Mucosa of descending colon (tissue), 3 donors: ENCODE measurements around the gene C1QL1. TPM values are rescaled to one million over a fixed set of nuclear protein-coding genes. Genes with fewer than 3 reads are reported as not detected.

Experiments
- ATAC-seq: fragments of 200-7000 bp; cut with Tn5 transposase; one replicate; pipeline ENCODE4 v1.9.1; 2020; ENCODE audit warnings: mild to moderate bottlenecking, moderate library complexity
- DNase-seq, 3 donors: peaks; one replicate each; pipeline ENCODE4 v3.0.0-alpha.2; 2020
- H3K36me3 ChIP-seq: fragments of 200-600 bp; one replicate; pipeline ENCODE4 v1.8.0; 2021; ENCODE audit warnings: low read depth, mild to moderate bottlenecking
- H3K4me1 ChIP-seq: fragments of 200-600 bp; one replicate; pipeline ENCODE4 v1.8.0; 2021; ENCODE audit warnings: low read depth, mild to moderate bottlenecking
- H3K4me3 ChIP-seq: fragments of 200-600 bp; one replicate; pipeline ENCODE4 v1.8.0; 2021; ENCODE audit warnings: mild to moderate bottlenecking
- H3K9me3 ChIP-seq: fragments of 200-600 bp; one replicate; pipeline ENCODE4 v1.8.0; 2021; ENCODE audit warnings: mild to moderate bottlenecking
- intact Hi-C, 2 donors: fragments of 100-400 bp; cut with DNase I in 1 of 2; cut with micrococcal nuclease in 1 of 2; formaldehyde crosslinking; loops; one replicate each; pipeline versions ENCODE4 v1.11.0 to v1.11.1; 2022; cut with DNase I, micrococcal nuclease
- total RNA-seq, 3 donors: library from RNA; stranded (reverse); fragmentation: NEBNext Ultra II Directional in 2 of 3; extraction: Animal tissue kit (Norgen Biotek cat#: 25700) in 2 of 3; gene quantifications; one replicate each; pipeline versions ENCODE4 v1.2.1 to v1.2.4, GENCODE V29; 2021 to 2023
- TF ChIP-seq, protein P1 (sequence below): fragments of 200-600 bp; IDR thresholded peaks from one replicate; pipeline ENCODE4 v1.8.0; 2022; ENCODE audit warnings: antibody characterized with exemption, mild to moderate bottlenecking
- donor health status: DM: no; HTN: no; CAD: no; lungs with moderate emphysema.
- donor health status: DM: no; HTN: no; CAD: no.
- donor health status: DM: no; HTN: yes; CAD: no.

Gene C1QL1
- total RNA-seq, 3 donors from 2014 or later, result 0.29 to 6.5 (median 0.60) TPM

GRCh38 chr17:44917456-44917855 is 50.6 kb downstream of the C1QL1 start:
- H3K9me3 ChIP-seq, result no peaks in the 10 kb centered on the region
- ATAC-seq (no peak), DNase-seq (no peak)
- H3K36me3 ChIP-seq, result no peaks in the 10 kb centered on the region
- no peak overlapping the region for H3K4me3 ChIP-seq
- intact Hi-C loops, result no loop called here
- TF ChIP-seq, protein P1, sequence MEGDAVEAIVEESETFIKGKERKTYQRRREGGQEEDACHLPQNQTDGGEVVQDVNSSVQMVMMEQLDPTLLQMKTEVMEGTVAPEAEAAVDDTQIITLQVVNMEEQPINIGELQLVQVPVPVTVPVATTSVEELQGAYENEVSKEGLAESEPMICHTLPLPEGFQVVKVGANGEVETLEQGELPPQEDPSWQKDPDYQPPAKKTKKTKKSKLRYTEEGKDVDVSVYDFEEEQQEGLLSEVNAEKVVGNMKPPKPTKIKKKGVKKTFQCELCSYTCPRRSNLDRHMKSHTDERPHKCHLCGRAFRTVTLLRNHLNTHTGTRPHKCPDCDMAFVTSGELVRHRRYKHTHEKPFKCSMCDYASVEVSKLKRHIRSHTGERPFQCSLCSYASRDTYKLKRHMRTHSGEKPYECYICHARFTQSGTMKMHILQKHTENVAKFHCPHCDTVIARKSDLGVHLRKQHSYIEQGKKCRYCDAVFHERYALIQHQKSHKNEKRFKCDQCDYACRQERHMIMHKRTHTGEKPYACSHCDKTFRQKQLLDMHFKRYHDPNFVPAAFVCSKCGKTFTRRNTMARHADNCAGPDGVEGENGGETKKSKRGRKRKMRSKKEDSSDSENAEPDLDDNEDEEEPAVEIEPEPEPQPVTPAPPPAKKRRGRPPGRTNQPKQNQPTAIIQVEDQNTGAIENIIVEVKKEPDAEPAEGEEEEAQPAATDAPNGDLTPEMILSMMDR, result no peak
- no peaks in the 10 kb centered on the region for H3K4me1 ChIP-seq

GRCh38 chr17:44916781-44917241 is 51.3 kb downstream of the C1QL1 start:
- intact Hi-C loops, result no loop called here
- no peak for DNase-seq

DNA sequence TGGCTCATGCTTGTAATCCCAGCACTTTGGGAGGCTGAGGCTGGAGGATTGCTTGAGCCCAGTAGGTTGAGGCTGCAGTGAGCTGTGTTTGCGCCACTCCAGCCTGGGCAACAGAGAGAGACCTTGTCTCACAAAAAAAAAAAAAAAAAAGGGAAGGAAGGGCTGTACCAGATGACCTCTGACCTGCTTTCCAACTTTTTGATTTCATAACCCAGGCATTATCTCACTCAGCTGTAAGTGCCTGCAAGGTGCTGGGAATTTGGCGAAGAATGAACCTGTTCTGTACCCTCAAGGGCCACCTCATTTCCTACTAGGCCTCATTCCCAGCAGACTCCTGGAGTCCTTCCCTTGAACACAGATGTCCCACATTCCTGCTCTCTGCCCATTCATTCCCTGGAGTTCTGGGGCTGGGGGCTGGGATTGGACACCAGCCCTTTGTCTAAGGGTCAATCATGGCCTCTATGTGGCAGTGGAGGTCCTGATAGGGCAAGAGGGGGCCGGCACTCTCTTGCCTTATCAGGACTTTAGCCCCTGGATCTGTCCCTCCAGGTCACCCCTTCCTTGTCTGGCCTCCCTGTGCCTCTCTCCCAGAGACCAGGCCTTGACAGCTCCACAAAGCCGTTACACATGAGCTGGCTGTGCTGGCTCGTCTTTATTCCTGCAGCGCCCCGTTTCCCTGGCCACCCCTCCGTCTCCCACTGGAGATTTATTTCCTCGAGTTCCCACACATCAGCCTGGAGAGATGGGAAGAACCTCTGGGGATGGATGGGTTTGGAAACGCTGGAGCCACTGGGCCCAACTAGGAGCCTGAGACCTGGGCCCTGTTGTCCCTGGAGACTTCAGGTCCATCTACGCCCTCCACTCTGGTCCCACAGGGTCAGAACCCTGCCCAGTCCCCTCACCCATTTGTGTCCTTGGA is 52.0 kb downstream of the C1QL1 start:
- TF ChIP-seq, protein P1, result no peak

More at GRCh38 chr17:44916781-44917241, 51.3 kb downstream of the C1QL1 start:
- no peak for ATAC-seq
- TF ChIP-seq, protein P1, result no peak
- Histone ChIP-seq H3K4me3 (no peak overlapping the region), H3K4me1 (no peaks in the 10 kb centered on the region), H3K9me3 (no peaks in the 10 kb centered on the region), H3K36me3 (no peaks in the 10 kb centered on the region)

DNA sequence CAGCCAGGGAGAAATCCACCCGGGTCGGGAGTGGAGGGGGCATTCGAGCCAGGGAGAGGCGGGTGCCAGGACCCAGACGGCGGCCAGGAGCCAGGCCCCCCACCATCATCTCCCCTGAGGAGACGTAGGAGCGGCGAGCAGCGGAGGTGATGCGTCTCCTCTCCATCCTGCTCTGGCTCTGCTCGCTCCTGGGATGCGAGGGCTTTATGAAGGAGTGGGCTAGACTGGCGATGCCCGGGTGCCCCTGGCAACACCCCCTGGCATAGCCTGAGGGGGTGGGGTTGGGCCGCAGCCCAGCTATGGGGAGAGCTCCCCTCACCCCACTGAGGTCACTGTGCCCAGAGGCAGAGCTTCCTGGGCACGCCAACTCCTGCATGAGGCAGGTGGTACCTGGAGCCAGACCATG is 52.8 kb downstream of the C1QL1 start, which contains the start of gene GFAP:
GFAP (minus strand) TSS at position 180 of the 406 bp plus-strand sequence; CDS start at position 166, 14 bp downstream.
- intact Hi-C loops, result no loop called here
- ATAC-seq, result no peak
- H3K36me3 ChIP-seq, result no peaks in the 10 kb centered on the region
- no peaks in the 10 kb centered on the region for H3K9me3 ChIP-seq
- peaks cover 6% of the 10 kb centered on the region for H3K4me1 ChIP-seq
- H3K4me3 ChIP-seq, result no peak within 1 kb of the TSS
- no peak for DNase-seq
- TF ChIP-seq, protein P1, result no peak

More for the DNA sequence above, 52.0 kb downstream of the C1QL1 start:
- Histone ChIP-seq H3K9me3 (no peaks in the 10 kb centered on the region), H3K4me1 (peaks cover 5% of the 10 kb centered on the region), H3K4me3 (no peak overlapping the region), H3K36me3 (no peaks in the 10 kb centered on the region)
- ATAC-seq (no peak), DNase-seq (no peak)
- intact Hi-C loops, result no loop called here

- ATAC-seq (no peak), DNase-seq (peak in 1 of 3 donors; percentile 14)
- TF ChIP-seq, protein P1, result no peak
- H3K4me1 ChIP-seq, result peaks cover 6% of the 10 kb centered on the region
- H3K9me3 ChIP-seq, result no peaks in the 10 kb centered on the region
- H3K36me3 ChIP-seq, result no peaks in the 10 kb centered on the region
- intact Hi-C loops, result no loop called here
- no peak overlapping the region for H3K4me3 ChIP-seq
Observed at GRCh38 chr17:44914698-44915271, 53.3 kb downstream of the C1QL1 start.
